Measurements from ENCODE around the gene AUTS2. TPM values are rescaled to one million over a fixed set of nuclear protein-coding genes. Genes with fewer than 3 reads are reported as not detected.

AUTS2 gene
- total and polyA plus RNA-seq, 2 of the 8 experiments (the other 6 are each of a cell fraction or from before 2014, with no cell fraction given): 25.9 to 101 TPM

GRCh38 chr7:70165477-70166170 lies 567.3 kb downstream of the AUTS2 start:
- Histone ChIP-seq H3K56ac (replicated peaks; ENCODE audit: insufficient read length, low read depth, low read length) (no peak overlapping the region), H3K36me3 (ENCODE audit: control insufficient read depth in 2 of 4, insufficient read depth in 4 of 4, low read length in 3 of 4) (no peaks in the 10 kb centered on the region), H3K27me3 (replicated peaks in 1 of 4; ENCODE audit: control insufficient read depth in 3 of 4, extremely low read depth in 1 of 4, insufficient read depth in 3 of 4, low read length in 3 of 4) (no peaks in the 10 kb centered on the region), H2AFZ (ENCODE audit: low read length) (no peak overlapping the region), H2BK15ac (ENCODE audit: low read length) (no peak overlapping the region), H3K18ac (ENCODE audit: extremely low read depth, low read length) (no peak overlapping the region), H4K8ac (ENCODE audit: extremely low read depth, insufficient read depth, low read length) (no peak overlapping the region), H2BK12ac (ENCODE audit: low read depth, low read length) (no peak overlapping the region), H3K79me1 (ENCODE audit: low read depth, low read length) (no peaks in the 10 kb centered on the region), H2BK120ac (replicated peaks; ENCODE audit: low read depth, low read length) (no peak overlapping the region), H3K23me2 (ENCODE audit: low read depth, low read length) (no peaks in the 10 kb centered on the region), H3K14ac (ENCODE audit: insufficient read length) (no peak overlapping the region), H3K9ac (replicated peaks in 1 of 4; ENCODE audit: extremely low read depth in 1 of 4, low read depth in 3 of 4, low read length in 3 of 4) (no peak overlapping the region), H2AK5ac (ENCODE audit: low read depth, low read length) (no peak overlapping the region), H4K5ac (ENCODE audit: insufficient read length, low read depth, low read length) (no peak overlapping the region), H3K9me3 (ENCODE audit: insufficient read depth in 2 of 2, low read depth in 1 of 2, low read length in 1 of 2) (no peaks in the 10 kb centered on the region), H4K91ac (replicated peaks; ENCODE audit: insufficient read length, low read length) (no peak overlapping the region), H4K20me1 (replicated peaks in 1 of 2; ENCODE audit: control insufficient read depth in 1 of 2, insufficient read depth in 2 of 2, low read length in 2 of 2) (no peaks in the 10 kb centered on the region), H3K4me1 (replicated peaks in 1 of 4; ENCODE audit: control insufficient read depth in 3 of 4, insufficient read depth in 4 of 4, low read length in 3 of 4) (peaks cover 4 to 9% (median 7%) of the 10 kb centered on the region in 4 experiments; a peak in 5 of 7 replicates), H2BK5ac (ENCODE audit: low read depth, low read length) (no peak overlapping the region), H2BK20ac (ENCODE audit: low read length) (no peak overlapping the region), H3K4me3 (ENCODE audit: extremely low read depth in 1 of 4, insufficient read depth in 2 of 4, low read depth in 3 of 4, low read length in 4 of 4) (no peak overlapping the region), H3K79me2 (ENCODE audit: control insufficient read depth in 1 of 2, insufficient read depth in 2 of 2, low read length in 2 of 2) (no peaks in the 10 kb centered on the region), H3K4ac (replicated peaks; ENCODE audit: insufficient read length, low read depth, low read length) (no peak overlapping the region), H3K27ac (ENCODE audit: low read depth, low read length) (no peak overlapping the region), H3K4me2 (ENCODE audit: insufficient read depth in 1 of 2, low read depth in 2 of 2, low read length in 2 of 2) (no peak overlapping the region), H3K23ac (ENCODE audit: insufficient read length) (no peak overlapping the region)
- CTCF ChIA-PET (ENCODE audit: partially characterized antibody): interaction anchor here (1.5 kb wide), 1 partner anchor 341 kb away, joined by 3 read pairs; no protein-coding TSS in a partner anchor
- FAIRE-seq: no peak
- POLR2A ChIA-PET (ENCODE audit: partially characterized antibody): no interaction called here
- no peak for TF ChIP-seq KDM1A (IDR thresholded peaks at IDR 0.05; ENCODE audit: borderline replicate concordance, low read length)
- no peak for TF ChIP-seq FOSL1 (IDR thresholded peaks at IDR 0.05; ENCODE audit: insufficient read depth, low read depth, low read length)
- TF ChIP-seq SIX5 (IDR thresholded peaks at IDR 0.05; ENCODE audit: low read depth, low read length): no peak
- no peak for TF ChIP-seq GTF2F1 (IDR thresholded peaks at IDR 0.05; ENCODE audit: borderline replicate concordance, low read depth, low read length)
- TF ChIP-seq RBBP5 (IDR thresholded peaks at IDR 0.05; ENCODE audit: borderline replicate concordance, low read depth, low read length): no peak
- no peak for TF ChIP-seq SP2 (IDR thresholded peaks at IDR 0.05; ENCODE audit: low read length)
- TF ChIP-seq SP1 (IDR thresholded peaks at IDR 0.05; ENCODE audit: low read depth, low read length): no peak
- TF ChIP-seq POLR2AphosphoS5 (IDR thresholded peaks at IDR 0.05; ENCODE audit: low read depth, low read length): no peak
- no peak for TF ChIP-seq KDM4A (IDR thresholded peaks at IDR 0.05; ENCODE audit: low read depth, low read length, severe bottlenecking)
- WGBS, 2 experiments (ENCODE audit: extremely low coverage in 1 of 2, insufficient coverage in 1 of 2, insufficient read length in 1 of 2, insufficient replicate concordance in 2 of 2, low coverage in 1 of 2, low lambda C conversion rate in 2 of 2, missing lambda C conversion rate in 1 of 2): 86% methylated on average over 7 of the region's 7 CpGs; no CpG with 5 or more reads in 1 of the 2 experiments
- DNase-seq (ENCODE audit: low read depth in 1 of 2, low spot score in 2 of 2): no peak
